GM21737 (cell line): ENCODE data around the gene AGAP1.

ENCODE experiments used
- ATAC-seq: cut with Tn5 transposase; IDR thresholded peaks from one replicate; pipeline ENCODE4 v1.9.1; 2021; ENCODE audit warnings: mild to moderate bottlenecking, moderate library complexity; ENCODE audit not compliant: unreplicated experiment

The AGAP1 gene

DNA sequence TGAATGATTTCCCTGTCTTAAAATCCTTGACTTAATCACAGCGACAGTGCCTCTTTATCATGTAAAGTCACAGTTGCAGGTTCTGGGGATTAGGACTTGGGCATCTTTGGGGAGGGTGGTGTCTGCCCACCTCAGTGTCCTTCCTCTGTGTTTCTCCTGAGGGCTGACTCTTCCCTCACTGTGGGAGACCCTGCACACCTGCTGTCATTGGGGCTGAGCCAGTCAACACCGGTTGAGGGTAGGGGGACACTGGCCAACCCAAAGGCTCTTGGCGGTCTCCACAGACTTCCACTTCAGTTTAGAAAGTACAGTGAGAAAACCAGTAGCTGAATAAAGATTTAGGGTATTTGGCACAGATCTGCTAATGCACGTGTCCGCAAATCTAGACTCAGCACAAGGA, 36.9 kb downstream of the AGAP1 start:
- no peak for ATAC-seq

DNA sequence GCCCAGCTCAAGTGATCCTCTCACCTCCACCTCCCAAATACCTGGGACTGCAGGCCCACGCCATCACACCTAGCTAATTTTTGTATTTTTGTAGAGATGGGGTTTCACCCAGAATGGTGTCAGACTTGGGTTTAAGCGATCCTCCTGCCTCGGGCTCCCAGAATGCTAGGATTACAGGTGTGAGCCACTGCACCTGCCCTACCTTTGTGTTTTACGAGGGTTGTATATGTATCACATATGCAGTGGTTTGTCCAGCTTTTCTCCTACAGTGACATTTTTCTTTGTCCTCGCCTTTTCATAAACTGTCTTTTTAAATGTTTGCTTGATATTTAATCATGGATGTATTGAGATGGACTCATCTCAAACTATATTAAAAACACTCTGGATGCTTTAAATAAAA, 38.5 kb downstream of the AGAP1 start:
- no peak for ATAC-seq

DNA sequence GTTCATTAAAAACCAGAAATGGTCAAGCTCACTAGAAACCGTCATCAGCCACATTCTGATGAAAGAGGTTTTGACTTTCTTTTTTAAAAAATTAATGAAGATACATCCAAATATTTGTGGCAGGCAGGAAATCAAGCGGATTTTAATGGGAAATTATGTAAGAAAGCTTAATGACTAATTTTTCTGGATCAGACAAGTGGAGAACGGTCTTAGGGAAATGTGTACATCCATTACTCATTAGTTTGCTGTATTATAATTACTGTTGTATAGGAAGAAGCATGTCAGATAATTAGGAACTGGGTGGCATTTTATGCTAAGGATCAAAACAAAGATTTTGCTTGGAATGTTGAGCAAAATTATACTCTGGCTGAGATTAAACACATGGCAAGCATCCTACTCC, 39.4 kb downstream of the AGAP1 start:
- ATAC-seq: no peak

DNA sequence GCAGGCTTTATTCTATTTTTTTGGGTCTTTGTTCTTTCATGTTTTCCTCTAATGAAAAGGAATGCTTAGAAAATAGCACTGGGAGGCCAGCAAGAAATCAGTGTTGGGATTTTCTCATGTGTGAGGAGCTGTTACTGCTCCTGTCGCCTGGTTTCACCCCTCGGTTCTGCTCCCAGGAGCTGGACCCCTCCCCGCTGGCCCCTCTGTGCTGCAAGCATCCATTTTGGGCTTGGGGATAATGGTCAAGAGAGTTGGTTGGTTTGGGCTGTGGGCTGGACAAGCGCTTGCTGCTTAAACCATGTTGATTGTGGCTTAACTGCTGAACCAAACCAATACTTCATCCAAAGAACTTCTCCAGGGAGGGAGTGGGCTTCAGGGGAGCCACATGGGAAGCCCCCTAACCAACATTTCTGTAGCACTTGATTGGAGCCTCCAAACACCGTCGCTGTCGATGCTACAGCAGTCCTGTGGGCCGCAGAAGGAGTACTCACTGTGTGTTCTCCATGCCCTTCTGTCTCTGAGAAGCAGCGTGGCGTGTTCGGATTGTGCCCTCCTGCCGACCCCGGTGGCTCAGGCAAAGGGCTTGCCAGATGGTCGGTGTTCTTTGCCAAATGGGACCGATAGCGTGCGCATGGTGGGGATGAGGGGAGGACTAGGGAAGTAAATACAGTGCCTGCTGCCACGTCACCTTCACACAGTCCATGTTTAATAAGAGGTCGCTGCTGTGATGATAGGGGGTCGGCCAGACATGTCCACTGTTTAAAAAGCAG, 40.0 kb downstream of the AGAP1 start:
- no peak for ATAC-seq

DNA sequence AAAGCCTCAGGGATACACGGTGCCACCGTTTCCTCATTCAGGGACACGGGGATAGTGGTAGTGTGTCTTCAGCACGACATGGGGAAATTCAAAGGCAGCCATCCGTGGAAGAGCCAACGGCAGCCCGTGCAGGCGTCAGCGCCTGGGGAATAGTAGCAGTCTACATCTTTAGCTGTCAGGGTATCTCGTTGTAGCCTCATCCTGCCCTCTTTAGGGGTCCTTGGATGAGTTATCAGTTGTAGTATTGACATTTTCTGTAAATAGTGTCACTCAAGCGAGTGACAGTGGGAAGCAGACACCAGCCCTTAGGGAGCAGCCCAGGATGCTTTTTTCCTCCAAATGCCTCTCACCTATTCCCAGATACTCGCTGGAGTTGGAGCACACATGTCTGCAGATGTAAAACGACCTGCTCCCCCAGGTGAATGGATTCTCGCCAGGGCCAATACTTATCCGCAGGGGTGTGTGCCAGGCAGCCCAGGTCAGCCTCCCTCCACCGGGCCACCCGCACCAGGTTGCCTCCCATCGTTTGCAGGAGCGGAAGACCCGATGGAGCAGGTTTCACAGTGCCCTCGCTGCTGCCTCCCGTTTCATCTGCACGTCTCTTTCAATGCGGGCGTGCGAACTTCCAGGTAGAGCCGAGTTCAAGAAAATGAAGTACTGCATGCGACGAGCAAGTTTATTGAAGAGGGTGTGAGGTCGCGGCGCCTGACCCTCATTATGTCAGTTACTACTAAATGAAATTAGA, 41.0 kb downstream of the AGAP1 start:
- ATAC-seq: no peak

DNA sequence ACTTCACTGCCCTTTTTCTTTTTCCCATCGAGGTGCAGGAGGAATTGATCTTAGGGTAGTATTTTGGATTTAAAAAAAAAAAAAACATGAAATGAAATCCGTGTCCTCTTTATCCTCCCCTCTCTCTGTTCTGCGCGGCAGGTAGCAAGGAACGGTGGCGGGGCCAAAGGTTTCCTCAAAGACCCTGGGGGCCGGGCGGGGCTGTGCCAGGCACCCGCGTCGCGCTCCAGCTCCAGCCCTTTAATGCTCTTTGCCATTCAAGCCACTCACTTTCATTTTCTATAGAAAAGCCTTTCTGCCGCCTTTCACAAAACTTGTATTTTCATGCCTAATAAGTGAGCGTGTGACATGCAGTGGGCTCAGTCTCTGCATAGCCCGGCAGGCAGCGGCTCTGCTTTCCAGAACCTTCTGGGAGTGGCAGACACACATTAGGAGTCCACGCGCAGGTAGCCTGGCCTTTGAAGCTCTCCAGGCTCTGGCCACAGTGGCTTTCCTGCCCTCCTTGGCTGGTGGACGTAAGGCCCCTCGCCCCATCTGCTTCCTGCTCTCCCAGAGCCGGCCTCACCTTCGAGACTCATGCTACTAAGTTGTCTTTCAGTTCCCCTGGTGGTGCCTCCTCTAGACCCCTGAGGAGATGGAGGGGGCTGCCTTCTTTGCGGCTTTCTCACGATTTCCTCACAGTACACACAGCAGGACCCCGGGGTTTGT, 41.7 kb downstream of the AGAP1 start:
- no peak for ATAC-seq

DNA sequence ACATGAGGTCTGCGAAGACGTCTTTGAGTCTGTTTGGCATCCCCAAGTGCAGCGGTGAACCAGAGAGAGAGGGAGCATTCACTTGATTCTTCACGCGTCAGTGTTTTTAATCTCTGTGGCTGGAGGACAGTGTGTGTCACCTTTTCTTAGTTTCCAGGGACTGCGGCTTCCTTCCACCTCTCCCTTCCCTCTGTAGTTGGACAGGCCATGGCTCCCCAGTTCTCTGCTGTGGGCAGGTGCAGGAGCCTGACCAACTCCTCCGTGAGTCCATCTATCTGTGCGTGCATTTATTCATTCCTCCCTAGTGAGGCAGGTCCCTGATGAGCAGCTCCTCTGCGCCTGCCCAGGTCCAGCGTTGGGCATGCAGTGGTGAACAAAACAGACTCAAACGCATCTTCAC, 42.9 kb downstream of the AGAP1 start:
- ATAC-seq: no peak

DNA sequence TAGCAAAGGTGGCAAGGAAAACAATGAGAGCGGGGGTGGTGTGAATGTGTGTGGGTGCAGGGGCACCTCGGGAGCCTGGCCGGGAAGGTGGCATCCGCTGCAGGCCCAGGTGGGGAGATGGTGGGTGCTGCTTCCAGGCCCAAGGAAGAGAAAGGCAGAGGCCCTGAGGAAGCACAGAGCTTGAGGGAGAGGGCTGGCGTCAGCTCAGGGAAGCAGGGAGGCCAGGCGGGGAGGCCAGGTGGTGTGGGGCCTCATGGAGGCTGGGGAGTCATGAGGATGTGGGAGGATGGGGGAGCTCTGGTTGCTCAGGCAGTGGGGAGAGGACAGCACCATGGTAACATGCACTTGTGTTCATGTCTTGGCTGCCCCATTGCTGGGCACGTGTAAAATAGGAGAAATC, 43.3 kb downstream of the AGAP1 start:
- ATAC-seq: no peak

DNA sequence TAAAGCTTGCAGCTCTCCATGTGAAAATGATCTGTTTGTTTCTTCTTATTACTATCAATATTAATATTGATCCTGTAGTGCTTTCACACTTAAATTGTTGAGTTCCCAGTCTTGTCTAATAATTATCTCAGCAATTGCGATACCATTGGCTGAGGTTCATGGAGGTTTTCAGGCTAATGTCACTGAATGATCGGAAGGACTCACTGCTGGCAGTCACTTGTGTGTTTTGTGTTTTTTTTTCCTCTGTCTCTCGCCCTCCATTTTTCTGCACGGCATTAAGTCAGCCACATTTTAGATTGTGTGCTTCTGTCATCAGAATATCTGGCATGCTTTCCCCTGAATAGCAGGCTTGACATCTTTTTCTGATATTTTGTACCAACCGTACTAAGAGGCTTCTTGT, 43.7 kb downstream of the AGAP1 start:
- no peak for ATAC-seq

DNA sequence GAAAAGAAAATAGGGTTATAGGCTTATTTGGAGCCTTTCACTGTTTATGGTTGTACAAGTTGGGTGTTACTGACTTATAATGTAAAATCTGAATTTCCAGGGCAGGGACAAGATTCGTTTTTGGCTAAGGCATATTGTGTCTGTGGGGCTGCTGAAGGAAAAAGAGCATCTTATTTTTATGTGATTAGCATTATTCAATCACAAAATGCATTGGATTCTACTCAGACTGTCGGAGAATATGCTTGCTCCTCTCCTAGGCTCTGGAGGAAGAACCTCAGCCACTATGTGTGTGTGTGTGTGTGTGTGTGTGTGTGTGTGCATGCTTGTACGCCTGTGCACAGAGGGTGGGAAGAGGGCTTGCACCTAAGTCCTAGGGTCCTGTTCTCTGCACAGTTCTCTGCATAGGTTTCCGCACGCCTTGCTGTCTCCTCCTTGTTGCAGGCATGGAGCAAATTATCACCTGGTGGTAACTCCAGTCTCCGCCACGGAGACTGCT, 44.3 kb downstream of the AGAP1 start:
- no peak for ATAC-seq

DNA sequence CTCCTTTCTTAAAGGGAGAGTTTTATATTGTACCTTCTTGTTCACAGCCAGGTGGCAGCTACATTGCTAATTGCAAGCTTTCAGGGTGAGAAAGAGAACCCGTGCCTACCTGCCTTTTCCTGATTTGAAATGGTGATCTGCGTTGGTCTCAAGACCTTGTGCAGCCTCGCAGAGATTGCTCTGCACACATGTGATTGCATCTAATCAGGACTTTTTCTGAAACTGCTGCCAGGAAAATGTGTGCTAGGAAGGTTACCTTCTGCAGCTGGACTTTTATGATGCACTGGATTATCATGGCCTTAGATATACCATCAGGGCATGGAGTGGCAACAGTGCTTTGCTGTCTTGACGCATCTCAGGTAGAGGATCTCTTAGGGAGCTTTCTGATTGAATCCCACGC, 45.1 kb downstream of the AGAP1 start:
- ATAC-seq: no peak

DNA sequence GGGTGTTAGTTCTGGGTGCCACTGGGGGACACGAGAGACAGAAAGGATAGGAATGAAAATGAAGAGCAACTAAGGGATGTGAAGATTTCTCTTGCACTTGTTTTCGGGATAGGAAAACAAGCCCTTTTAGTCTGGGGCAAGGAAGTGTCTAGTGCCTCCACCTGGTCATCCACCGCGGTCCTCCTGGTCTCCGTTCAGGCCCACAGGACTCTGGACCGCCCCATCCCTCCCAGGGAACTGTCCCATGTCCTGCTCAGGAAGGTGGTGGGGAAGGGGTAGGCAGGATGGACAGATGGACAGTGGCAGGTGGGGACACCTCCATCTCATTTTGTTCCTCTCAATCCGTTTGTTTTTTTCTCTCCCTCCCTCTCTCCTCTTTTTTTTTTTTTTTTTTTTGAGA, 45.9 kb downstream of the AGAP1 start:
- no peak for ATAC-seq

DNA sequence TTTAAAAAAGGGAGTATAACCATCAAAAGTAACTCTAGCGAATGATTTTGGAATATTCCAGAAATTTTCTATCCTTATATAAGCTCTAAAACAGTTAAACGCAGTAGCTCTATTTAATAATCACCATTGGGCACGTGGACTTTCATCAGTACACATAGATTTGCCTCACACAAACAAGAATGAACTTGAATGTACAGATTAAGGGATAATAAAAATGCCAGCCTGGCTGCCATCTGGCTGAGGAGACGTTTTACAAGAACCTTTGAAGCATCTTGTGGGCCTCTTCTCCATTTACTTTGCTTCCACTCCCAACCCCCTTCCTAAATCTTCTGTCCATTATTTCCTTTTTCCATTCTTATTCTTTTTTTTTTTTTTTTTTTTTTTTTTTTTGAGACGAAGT, 47.2 kb downstream of the AGAP1 start:
- ATAC-seq: no peak

DNA sequence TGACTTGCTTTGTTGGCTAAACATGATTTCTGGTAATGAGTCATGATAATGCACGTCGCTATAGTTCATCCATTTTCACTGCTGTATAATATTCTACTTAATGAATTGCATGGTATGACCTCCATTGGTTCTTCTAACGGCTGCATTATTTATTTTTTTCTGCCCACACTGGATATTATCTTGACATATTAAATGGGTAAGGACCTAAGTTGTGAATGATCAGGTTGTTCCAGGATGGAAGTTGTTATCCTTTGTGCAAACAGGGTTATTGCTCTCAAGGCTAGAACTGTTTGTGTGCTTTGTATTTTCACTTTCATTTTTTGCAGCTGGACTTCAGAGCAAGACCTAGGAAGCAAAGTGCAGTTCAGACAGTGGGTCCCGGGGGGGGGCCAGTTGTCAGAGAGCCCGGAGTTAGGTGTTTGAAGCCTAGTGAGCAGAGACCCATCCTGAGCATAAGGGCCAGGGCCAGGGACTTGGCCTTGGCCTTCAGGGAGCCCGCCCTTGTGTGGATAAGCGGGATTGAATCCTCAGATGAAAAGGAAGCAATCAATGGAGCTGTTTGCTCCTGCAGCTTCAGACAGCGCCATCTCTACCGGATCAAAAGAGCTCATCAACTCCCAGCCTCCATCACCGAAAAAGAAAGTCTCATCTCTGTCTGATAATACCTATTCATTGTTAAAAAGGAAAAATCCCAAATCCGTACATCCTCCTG, 48.2 kb downstream of the AGAP1 start:
- ATAC-seq: no peak

DNA sequence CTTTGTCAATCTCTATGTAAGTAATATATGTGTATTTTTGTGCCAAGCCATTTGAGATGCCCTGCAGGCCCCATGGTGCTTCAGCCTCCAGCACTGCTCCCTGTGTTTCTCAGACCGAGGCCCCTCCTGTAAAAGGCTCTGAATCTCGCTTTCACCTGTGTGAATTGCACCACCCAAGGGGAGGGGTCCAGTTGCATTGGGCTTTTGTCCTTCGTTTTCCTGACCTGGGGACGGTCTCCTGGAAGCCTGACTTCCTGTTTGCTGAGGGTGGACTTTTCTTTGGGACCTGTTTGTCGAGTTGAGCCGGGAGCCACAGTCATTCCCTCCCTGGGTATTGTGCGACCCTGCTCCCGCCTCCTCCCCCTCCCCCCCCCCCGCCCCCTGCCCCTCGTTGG, 48.9 kb downstream of the AGAP1 start:
- no peak for ATAC-seq

DNA sequence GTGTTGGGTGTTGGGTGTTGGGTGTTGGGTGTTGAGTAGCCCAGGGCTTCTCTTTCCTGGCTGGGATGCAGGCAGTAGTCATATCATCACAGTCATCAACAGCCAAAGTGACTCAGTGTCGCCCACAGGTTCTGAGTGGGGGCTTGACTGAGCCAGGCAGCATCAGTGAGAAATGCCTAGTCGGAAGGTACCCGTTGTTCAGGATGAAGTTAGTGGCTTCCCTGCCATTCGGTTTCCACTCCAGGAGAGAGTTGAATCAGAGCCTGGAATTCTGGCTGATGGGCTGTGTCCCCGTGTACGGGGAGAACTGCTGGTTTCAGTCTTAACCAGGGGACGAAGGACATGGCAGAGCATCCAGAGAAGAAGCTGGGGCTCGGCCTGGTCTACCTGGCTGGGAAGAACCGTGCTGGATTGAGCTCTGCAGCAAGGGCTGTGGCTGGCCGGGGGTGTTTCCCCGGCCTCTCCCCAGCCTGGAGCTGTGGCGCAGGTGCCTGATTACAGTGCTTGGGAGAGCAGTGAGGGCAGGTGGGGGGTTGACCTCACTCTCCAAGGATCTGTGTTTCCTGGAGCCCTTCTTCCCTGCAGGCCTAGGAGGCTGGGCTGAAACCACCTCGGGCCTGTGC, 49.4 kb downstream of the AGAP1 start:
- no peak for ATAC-seq

DNA sequence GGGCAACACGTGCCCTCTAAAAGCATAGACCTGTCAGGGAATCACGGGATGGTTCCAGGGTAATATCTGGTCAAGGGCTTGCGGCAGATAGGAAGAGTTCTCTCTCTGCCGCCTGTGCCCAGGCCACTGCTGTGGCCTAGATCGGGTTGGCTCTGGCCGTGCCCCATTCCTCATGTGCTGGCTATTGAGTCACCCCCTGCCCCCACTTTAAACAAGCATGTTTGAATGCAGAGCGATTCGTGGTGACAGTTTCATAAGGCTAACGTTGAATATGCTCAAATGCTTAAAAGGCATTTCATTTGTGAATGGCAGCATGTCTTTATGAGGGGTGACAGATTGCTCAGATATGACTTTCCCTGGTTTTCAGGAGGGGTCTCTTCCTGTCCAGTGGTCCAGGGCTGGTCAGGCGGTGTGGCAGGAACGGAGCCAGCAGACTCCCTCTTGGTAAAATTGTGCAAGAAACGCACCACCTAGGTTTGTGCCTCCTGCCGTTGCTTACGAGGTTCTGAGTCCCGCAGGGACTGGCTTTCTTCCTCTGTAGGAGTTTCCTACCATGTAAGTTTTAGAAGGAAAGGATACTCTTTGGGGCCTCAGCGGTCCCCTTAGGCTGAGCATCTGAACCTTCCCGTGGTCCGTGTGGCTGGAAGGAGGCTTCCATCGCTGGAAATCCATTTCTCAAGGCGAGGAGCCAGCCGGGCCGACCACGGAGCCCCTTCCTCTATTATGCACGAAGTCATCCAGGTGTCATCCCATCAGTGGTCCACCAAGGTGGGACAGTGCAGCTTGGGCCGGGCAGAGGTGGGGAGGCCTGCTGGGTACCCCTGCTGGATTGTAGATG, 50.2 kb downstream of the AGAP1 start:
- ATAC-seq: no peak

DNA sequence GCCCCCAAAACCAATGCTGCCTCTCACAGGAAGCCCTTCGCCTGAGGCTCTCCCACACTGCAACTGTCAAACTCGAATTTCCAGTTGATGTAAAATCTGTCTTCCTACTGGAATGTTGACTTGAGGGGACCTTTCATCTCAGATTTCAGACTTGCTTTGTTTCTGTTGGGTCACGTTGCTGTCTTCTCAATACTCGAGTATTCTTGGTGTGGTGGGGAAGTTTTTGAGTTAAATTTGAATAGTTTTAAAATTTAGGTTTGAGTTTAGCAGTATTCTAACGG, 50.8 kb downstream of the AGAP1 start:
- ATAC-seq: no peak

DNA sequence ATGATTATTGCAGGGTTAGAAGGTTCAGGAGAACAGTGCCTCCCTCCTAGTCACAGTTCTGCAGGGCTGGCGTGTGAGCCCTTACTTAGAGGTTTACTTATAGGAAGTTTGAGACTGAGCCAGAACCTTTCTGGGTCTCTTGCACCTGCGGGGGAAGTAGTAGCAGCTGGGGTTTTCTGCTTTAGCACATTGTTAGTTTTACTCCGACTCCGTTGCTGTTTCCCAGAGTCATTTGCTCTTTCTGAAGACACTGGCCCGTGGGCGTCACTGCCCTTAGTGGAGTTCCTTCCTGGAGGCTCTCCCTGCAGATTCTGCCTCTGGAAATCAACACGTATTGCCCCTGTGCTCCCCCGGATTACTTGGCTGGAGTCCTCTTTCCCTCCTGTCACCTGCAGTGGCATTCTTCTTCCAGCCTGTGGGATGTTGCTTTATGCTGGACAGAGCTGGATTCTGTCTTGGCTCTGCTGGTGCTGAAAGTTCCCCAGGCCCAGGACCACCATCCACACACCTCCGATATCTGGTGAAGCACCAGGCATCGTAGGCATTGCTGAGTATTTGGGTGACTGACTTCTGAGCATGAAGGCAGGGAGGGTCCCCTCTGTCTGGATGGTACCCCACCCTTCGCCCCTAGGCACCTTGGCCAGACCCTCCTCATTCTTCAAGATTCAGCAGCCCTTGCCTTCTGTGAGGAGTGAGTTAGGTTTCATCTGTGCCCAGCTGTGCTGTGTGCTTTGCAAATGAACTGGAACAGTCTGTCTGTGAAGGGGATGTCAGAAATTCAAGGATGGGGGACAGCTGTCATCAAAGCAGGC, 51.7 kb downstream of the AGAP1 start:
- ATAC-seq: no peak

DNA sequence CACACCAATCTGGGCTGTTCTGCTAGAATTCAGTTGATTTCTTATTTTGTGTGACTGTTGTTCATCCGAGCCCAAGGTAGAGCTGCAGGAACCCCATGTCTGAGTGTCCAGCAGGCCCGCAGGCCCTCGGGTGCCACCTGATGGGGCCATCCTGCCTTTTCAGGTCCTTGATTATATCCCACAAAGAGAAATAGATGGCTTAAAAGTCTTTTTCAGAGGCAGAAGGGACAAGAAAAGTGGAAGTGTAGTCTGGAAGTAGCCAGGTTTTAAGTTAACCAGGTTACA, 52.2 kb downstream of the AGAP1 start:
- no peak for ATAC-seq
